Measurements from ENCODE around the gene GAST. TPM values are rescaled to one million over a fixed set of nuclear protein-coding genes. Genes with fewer than 3 reads are reported as not detected.

GAST gene
- total and polyA plus RNA-seq, 2 of the 13 experiments (the other 11 are each of a cell fraction or from before 2014, with no cell fraction given): 0.32 to 0.42 TPM

DNA sequence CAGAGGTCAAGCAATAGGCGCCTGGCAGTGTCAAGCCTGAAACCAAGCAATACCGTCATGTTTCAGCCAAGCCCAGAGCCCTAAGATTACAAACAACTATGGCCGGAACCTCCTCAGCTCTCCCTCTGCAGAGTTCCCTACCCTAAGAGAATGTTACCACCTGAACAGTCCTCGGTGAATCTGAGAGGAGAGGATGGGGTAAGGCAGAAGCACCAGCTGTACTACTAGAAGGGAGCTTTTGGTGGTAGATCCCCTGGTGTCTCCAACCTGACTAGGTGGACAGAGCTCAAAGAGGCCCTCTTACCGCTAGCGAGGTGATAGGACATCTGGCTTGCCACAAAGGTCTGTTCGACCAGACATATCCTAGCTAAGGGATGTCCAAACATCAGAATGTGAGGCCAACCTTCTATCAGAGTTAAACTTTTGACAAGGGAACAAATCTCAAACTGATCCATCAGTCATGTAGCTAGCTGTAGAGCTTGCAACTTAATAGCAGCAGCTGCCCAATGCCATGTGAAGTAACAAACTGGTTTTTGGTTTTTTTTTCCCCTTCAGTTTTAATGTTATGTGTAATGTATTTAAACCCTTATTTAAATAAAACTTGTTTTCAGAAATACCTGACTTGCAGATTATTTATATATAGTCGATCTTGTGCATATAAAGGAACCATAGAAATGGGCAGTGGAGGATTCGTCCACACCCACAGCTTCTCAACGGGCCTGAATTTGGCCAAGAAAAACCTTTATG, 20.9 kb upstream of the GAST start (continued):
- no peak for TF ChIP-seq ZNF607 (CRISPR knock-in tag; IDR thresholded peaks at IDR 0.05; ENCODE audit: borderline replicate concordance)
- peak; percentile 24; the same call in 1 of the 2 replicates for TF ChIP-seq POLR2AphosphoS5 (IDR thresholded peaks at IDR 0.05; ENCODE audit: low read depth, low read length)
- no peak; the same call in 1 of the 2 replicates for TF ChIP-seq ZNF33B (CRISPR knock-in tag; IDR thresholded peaks at IDR 0.05)
- no peak for TF ChIP-seq ISL2 (CRISPR knock-in tag; IDR thresholded peaks at IDR 0.05)
- no peak for TF ChIP-seq ONECUT2 (CRISPR knock-in tag; IDR thresholded peaks at IDR 0.05)
- no peak for TF ChIP-seq ATAD3A (CRISPR knock-in tag; IDR thresholded peaks at IDR 0.05)
- TF ChIP-seq ZNF326 (CRISPR knock-in tag; IDR thresholded peaks at IDR 0.05; ENCODE audit: borderline replicate concordance): no peak
- no peak for TF ChIP-seq ZNF883 (CRISPR knock-in tag; IDR thresholded peaks at IDR 0.05; ENCODE audit: not compliant biosample characterization)
- TF ChIP-seq, protein P1, sequence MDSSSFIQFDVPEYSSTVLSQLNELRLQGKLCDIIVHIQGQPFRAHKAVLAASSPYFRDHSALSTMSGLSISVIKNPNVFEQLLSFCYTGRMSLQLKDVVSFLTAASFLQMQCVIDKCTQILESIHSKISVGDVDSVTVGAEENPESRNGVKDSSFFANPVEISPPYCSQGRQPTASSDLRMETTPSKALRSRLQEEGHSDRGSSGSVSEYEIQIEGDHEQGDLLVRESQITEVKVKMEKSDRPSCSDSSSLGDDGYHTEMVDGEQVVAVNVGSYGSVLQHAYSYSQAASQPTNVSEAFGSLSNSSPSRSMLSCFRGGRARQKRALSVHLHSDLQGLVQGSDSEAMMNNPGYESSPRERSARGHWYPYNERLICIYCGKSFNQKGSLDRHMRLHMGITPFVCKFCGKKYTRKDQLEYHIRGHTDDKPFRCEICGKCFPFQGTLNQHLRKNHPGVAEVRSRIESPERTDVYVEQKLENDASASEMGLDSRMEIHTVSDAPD (CRISPR knock-in tag; IDR thresholded peaks at IDR 0.05): no peak
- TF ChIP-seq, protein P2, sequence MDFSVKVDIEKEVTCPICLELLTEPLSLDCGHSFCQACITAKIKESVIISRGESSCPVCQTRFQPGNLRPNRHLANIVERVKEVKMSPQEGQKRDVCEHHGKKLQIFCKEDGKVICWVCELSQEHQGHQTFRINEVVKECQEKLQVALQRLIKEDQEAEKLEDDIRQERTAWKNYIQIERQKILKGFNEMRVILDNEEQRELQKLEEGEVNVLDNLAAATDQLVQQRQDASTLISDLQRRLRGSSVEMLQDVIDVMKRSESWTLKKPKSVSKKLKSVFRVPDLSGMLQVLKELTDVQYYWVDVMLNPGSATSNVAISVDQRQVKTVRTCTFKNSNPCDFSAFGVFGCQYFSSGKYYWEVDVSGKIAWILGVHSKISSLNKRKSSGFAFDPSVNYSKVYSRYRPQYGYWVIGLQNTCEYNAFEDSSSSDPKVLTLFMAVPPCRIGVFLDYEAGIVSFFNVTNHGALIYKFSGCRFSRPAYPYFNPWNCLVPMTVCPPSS (IDR thresholded peaks at IDR 0.05): no peak
- no peak for TF ChIP-seq CBX1 (IDR thresholded peaks at IDR 0.05; ENCODE audit: low read depth)
- TF ChIP-seq, protein P3, sequence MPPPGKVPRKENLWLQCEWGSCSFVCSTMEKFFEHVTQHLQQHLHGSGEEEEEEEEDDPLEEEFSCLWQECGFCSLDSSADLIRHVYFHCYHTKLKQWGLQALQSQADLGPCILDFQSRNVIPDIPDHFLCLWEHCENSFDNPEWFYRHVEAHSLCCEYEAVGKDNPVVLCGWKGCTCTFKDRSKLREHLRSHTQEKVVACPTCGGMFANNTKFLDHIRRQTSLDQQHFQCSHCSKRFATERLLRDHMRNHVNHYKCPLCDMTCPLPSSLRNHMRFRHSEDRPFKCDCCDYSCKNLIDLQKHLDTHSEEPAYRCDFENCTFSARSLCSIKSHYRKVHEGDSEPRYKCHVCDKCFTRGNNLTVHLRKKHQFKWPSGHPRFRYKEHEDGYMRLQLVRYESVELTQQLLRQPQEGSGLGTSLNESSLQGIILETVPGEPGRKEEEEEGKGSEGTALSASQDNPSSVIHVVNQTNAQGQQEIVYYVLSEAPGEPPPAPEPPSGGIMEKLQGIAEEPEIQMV (CRISPR knock-in tag; IDR thresholded peaks at IDR 0.05; ENCODE audit: low read depth): no peak
- TF ChIP-seq, protein P4, sequence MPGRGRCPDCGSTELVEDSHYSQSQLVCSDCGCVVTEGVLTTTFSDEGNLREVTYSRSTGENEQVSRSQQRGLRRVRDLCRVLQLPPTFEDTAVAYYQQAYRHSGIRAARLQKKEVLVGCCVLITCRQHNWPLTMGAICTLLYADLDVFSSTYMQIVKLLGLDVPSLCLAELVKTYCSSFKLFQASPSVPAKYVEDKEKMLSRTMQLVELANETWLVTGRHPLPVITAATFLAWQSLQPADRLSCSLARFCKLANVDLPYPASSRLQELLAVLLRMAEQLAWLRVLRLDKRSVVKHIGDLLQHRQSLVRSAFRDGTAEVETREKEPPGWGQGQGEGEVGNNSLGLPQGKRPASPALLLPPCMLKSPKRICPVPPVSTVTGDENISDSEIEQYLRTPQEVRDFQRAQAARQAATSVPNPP (CRISPR knock-in tag; IDR thresholded peaks at IDR 0.05): no peak
- TF ChIP-seq ZNF143 (CRISPR knock-in tag; IDR thresholded peaks at IDR 0.05): no peak
- TF ChIP-seq ZNF614 (CRISPR knock-in tag; IDR thresholded peaks at IDR 0.05; ENCODE audit: borderline replicate concordance): no peak
- TF ChIP-seq, protein P5, sequence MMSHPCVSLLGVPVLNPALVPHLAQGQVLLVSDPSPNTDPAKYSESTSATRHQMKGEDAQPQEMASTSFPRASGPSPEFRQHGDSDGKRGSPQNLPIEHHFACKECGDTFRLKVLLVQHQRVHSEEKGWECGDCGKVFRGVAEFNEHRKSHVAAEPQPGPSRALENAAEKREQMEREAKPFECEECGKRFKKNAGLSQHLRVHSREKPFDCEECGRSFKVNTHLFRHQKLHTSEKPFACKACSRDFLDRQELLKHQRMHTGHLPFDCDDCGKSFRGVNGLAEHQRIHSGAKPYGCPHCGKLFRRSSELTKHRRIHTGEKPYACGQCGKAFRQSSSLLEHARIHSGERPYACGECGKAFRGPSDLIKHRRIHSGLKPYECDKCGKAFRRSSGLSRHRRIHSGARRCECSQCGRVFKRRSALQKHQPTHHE (CRISPR knock-in tag; IDR thresholded peaks at IDR 0.05; ENCODE audit: borderline replicate concordance): no peak
- TF ChIP-seq, protein P6, sequence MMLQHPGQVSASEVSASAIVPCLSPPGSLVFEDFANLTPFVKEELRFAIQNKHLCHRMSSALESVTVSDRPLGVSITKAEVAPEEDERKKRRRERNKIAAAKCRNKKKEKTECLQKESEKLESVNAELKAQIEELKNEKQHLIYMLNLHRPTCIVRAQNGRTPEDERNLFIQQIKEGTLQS (CRISPR knock-in tag; IDR thresholded peaks at IDR 0.05): no peak
- no peak for TF ChIP-seq ZNF841 (CRISPR knock-in tag; IDR thresholded peaks at IDR 0.05; ENCODE audit: borderline replicate concordance)
- TF ChIP-seq RBM22 (optimal IDR thresholded peaks at IDR 0.05; ENCODE audit: low read length): peak; percentile 50
- peak; percentile 64 for TF ChIP-seq POLR2G (IDR thresholded peaks at IDR 0.05; ENCODE audit: low read depth, low read length)
- no peak for TF ChIP-seq ZNF629 (CRISPR knock-in tag; conservative IDR thresholded peaks at IDR 0.05)
- no peak for TF ChIP-seq MTA3 (CRISPR knock-in tag; IDR thresholded peaks at IDR 0.05)
- TF ChIP-seq GABPA (IDR thresholded peaks at IDR 0.05; ENCODE audit: low read depth, low read length): no peak
- no peak for TF ChIP-seq GABPA (CRISPR knock-in tag; IDR thresholded peaks at IDR 0.05; ENCODE audit: low read depth)
- TF ChIP-seq PAF1 (CRISPR knock-in tag; IDR thresholded peaks at IDR 0.05): peak; percentile 83; the same call in 1 of the 2 replicates

Measured in HepG2 (cell line).